ENCODE results near the gene CCT6A.
A peak's percentile ranks its signal among the peaks of the same experiment; 100 is the strongest.
"Not testable (repeated sequence)": the region's sequence is repeated elsewhere in the genome, so short reads cannot be mapped to it uniquely, and the experiment has no call there.

Gene CCT6A

DNA sequence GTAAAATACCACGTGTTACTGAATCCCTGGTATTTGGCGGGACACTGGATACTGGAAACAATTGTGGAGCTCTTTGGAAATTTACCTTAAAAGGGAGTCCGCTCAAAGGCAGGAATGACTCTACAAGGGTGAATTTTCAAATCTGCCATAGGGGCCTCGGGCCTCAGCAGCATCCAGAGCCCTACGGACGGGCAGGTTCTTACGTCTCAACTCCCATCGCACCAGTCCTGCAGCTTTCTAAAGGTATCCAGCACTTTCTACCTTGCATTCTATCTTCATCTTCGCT lies 569 bp upstream of the CCT6A start:
- Mint-ChIP-seq H3K4me3 (peak overlapping the region; percentile 92 to 99 (median 98)), H3K9me3 (no peaks in the 10 kb centered on the region), H3K27me3 (ENCODE audit: low read depth) (no peaks in the 10 kb centered on the region), H3K27ac (peak overlapping the region; percentile 97 to 100 (median 98)), H3K4me1 (peaks cover 26% of the 10 kb centered on the region), H3K36me3 (ENCODE audit: low read depth) (peaks cover 32% of the 10 kb centered on the region)
- TF ChIP-seq, protein P1, sequence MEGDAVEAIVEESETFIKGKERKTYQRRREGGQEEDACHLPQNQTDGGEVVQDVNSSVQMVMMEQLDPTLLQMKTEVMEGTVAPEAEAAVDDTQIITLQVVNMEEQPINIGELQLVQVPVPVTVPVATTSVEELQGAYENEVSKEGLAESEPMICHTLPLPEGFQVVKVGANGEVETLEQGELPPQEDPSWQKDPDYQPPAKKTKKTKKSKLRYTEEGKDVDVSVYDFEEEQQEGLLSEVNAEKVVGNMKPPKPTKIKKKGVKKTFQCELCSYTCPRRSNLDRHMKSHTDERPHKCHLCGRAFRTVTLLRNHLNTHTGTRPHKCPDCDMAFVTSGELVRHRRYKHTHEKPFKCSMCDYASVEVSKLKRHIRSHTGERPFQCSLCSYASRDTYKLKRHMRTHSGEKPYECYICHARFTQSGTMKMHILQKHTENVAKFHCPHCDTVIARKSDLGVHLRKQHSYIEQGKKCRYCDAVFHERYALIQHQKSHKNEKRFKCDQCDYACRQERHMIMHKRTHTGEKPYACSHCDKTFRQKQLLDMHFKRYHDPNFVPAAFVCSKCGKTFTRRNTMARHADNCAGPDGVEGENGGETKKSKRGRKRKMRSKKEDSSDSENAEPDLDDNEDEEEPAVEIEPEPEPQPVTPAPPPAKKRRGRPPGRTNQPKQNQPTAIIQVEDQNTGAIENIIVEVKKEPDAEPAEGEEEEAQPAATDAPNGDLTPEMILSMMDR (IDR thresholded peaks at IDR 0.05; ENCODE audit: unreplicated experiment in 3 of 3) = no peak

DNA sequence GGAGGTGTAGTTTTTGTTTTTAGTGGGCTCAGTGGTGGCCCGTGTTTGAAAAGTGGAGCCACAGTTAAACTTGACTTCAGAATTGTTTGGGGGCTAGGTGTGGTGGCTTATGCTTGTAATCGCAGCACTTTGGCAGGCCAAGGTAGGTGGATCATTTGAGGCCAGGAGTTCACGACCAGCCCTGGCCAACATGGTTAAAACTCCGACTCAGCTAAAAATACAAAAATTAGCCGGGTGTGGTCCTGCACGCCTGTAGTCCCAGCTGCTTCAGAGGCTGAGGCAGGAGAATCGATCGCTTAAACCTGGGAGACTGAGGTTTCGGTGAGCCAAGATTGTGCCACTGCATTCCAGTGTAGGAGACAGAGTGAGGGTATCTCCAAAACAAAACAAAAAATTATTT lies 1.8 kb downstream of the CCT6A start:
- H3K9me3 Mint-ChIP-seq = no peaks in the 10 kb centered on the region
- H3K36me3 Mint-ChIP-seq (ENCODE audit: low read depth) = peaks cover 53% of the 10 kb centered on the region
- H3K4me1 Mint-ChIP-seq = peaks cover 17% of the 10 kb centered on the region
- TF ChIP-seq, protein P1 (IDR thresholded peaks at IDR 0.05; ENCODE audit: unreplicated experiment in 3 of 3) = no peak
- H3K4me3 Mint-ChIP-seq = peak overlapping the region; percentile 92 to 98 (median 97)
- no peaks in the 10 kb centered on the region for H3K27me3 Mint-ChIP-seq (ENCODE audit: low read depth)
- peak overlapping the region in 1 of 3 experiments; percentile 97 for H3K27ac Mint-ChIP-seq

DNA sequence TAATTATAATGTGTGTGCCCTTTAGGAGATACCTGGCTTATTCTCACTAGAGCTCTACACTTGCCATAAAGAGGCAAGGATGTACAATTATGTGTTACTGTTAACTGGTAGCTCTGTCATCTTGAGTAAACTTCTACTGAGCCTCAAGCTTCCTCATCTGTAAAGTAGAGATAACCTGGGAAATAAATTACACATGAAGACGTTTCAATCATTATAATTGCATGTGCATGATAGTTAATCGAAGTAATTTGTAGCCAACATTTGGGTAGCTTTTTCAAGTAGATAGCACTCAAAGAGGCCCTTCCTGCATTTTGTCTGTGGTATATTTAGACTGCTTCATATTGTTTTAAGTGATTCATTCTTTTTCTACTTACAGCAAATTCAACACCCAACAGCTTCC lies 2.4 kb downstream of the CCT6A start:
- TF ChIP-seq, protein P1 (IDR thresholded peaks at IDR 0.05; ENCODE audit: unreplicated experiment in 3 of 3) = no peak
- Mint-ChIP-seq H3K4me1 (peaks cover 15% of the 10 kb centered on the region), H3K27ac (peak overlapping the region in 1 of 3 experiments; percentile 41), H3K27me3 (ENCODE audit: low read depth) (no peaks in the 10 kb centered on the region), H3K4me3 (peak overlapping the region; percentile 67 to 98 (median 72)), H3K36me3 (ENCODE audit: low read depth) (peaks cover 57% of the 10 kb centered on the region), H3K9me3 (no peaks in the 10 kb centered on the region)

DNA sequence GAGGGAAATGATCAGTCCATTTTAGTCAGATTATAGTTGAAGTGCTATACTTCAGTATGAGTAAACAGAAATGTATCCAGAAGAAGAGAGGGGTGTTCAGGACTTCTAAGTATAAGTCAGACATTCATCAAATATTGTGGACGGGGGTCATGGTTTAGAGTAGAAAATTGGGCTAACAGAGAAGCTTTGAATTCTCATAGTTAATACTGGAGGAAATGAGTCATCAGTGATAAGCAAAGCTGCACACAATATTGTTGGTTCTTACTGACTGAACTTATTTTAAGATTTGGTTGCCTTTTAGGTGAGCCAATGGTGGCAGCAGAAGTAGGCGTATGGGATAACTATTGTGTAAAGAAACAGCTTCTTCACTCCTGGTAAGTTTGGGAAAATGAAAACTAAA lies 10.8 kb downstream of the CCT6A start:
- peak overlapping the region; percentile 18 to 98 (median 28) for H3K27ac Mint-ChIP-seq
- H3K4me1 Mint-ChIP-seq = peaks cover 18% of the 10 kb centered on the region
- no peaks in the 10 kb centered on the region for H3K9me3 Mint-ChIP-seq
- peaks cover 67% of the 10 kb centered on the region for H3K36me3 Mint-ChIP-seq (ENCODE audit: low read depth)
- H3K4me3 Mint-ChIP-seq = peak overlapping the region; percentile 4 to 53 (median 37)
- TF ChIP-seq, protein P1 (IDR thresholded peaks at IDR 0.05; ENCODE audit: unreplicated experiment in 3 of 3) = no peak
- H3K27me3 Mint-ChIP-seq (ENCODE audit: low read depth) = no peaks in the 10 kb centered on the region

DNA sequence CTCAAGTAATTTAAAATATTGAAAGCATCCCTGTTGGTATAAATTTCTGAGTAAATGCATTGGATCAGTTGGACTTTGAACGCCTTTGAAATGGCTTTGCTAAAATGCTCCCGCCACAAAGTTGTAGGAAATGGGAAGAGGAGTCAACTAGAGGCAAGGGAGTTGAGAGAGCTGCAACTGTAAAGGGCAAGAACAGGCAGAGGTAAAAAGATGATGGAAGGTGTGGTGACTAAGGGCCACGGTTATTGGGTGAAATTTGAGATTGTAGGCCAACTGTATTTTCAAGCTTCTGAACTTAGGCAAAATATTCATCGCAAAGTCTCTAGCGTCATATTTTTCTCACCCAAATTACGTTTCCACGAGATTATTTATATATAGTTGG lies 11.9 kb downstream of the CCT6A start:
- Mint-ChIP-seq H3K27ac (peak overlapping the region; percentile 88 to 98 (median 98)), H3K4me3 (peak overlapping the region; percentile 92 to 97 (median 94)), H3K4me1 (peaks cover 18% of the 10 kb centered on the region), H3K36me3 (ENCODE audit: low read depth) (peaks cover 61% of the 10 kb centered on the region), H3K27me3 (ENCODE audit: low read depth) (no peaks in the 10 kb centered on the region), H3K9me3 (no peaks in the 10 kb centered on the region)
- TF ChIP-seq, protein P1 (IDR thresholded peaks at IDR 0.05; ENCODE audit: unreplicated experiment in 3 of 3) = no peak

DNA sequence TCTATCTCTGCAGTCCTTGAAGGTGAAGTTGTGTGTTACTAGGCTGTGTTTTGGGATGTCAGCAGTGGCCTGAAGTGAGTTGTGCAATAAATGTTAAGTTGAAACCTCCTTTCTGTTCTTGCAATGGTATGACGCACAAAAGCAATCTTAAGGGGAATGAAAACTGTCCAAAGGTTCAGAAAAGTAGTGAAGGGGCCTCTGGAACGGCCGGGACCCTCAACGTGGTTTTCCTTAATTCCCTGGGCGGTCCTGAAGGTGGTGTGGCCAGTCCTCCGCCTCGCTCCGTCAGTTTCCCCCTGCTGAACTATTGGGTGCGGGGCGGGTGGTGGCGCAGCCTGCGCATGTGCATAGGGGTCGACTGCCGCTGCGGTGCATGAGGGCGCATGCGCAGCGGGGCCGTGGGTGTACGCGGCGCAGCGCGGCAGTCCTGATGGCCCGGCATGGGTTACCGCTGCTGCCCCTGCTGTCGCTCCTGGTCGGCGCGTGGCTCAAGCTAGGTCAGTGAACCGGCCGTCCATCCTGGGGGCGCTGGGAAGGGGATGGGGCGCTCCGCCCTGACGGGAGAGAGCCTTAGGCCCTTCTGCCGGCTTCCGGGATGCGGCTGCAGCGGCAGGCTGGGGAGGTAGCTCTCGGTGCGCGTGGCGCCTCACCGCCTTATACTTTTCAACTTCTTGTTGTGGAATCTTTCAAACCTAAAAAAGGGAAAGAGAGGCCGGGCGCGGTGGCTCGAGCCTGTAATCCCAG lies 12.5 kb downstream of the CCT6A start, which contains the start of gene SUMF2:
SUMF2 (plus strand) TSS at position 405 of the 744 bp plus-strand sequence; CDS start at position 431, 26 bp downstream.
- H3K27ac Mint-ChIP-seq = peak within 1 kb of the TSS; percentile 88 to 98 (median 98)
- H3K36me3 Mint-ChIP-seq (ENCODE audit: low read depth) = peaks cover 63% of the 10 kb centered on the region
- peak within 1 kb of the TSS; percentile 92 to 97 (median 94) for H3K4me3 Mint-ChIP-seq
- H3K27me3 Mint-ChIP-seq (ENCODE audit: low read depth) = no peaks in the 10 kb centered on the region
- H3K9me3 Mint-ChIP-seq = no peaks in the 10 kb centered on the region
- H3K4me1 Mint-ChIP-seq = peaks cover 18% of the 10 kb centered on the region
- TF ChIP-seq, protein P1 (IDR thresholded peaks at IDR 0.05; ENCODE audit: unreplicated experiment in 3 of 3) = peak in 1 of 3 experiments; percentile 17

DNA sequence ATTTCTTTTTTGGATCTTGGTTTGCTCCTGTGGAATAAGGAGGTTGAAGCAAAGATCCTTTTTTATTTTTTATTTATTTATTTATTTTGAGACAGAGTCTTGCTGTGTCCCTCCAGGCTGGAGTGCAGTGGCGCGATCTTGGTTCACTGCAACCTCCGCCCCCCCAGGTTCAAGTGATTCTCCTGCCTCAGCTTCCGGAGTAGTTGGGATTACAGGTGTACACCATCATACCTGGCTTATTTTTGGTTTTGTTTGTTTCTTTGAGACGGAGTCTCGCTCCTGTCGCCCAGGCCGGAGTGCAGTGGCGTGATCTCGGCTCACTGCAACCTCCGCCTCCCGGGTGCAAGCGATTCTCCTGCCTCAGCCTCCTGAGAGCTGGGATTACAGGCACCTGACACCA lies 14.8 kb downstream of the CCT6A start:
- not testable (repeated sequence) for H3K9me3 Mint-ChIP-seq; H3K27ac Mint-ChIP-seq; H3K27me3 Mint-ChIP-seq (ENCODE audit: low read depth); H3K4me3 Mint-ChIP-seq
- Mint-ChIP-seq H3K4me1 (peaks cover 18% of the 10 kb centered on the region), H3K36me3 (ENCODE audit: low read depth) (peaks cover 49% of the 10 kb centered on the region)

Data from nephron (organoid).